Smooth muscle cell (in vitro differentiated cells): Measurements from ENCODE around the gene MYL11. TPM values are rescaled to one million over a fixed set of nuclear protein-coding genes. Genes with fewer than 3 reads are reported as not detected.

ENCODE experiments used
- DNase-seq: peaks from one replicate; lab custom pipeline; 2025; ENCODE audit not compliant: unreplicated experiment; lab: John Stamatoyannopoulos, UW
- H2AFZ ChIP-seq: fragments of 200-600 bp; sonication (generic); 2 replicates; pipeline ENCODE4 v1.6.0; 2016; ENCODE audit warnings: antibody characterized with exemption, low read depth, mild to moderate bottlenecking
- H3F3A ChIP-seq: fragments of 200-600 bp; sonication (generic); 2 replicates; pipeline ENCODE4 v1.6.0; 2017; ENCODE audit warnings: antibody characterized with exemption, low read depth
- H3K27ac ChIP-seq: fragments of 200-600 bp; sonication (generic); 2 replicates; pipeline ENCODE4 v1.5.1; 2016; ENCODE audit warnings: low read depth, mild to moderate bottlenecking
- H3K27me3 ChIP-seq: fragments of 200-600 bp; sonication (generic); 2 replicates; pipeline ENCODE4 v1.6.1; 2016; ENCODE audit warnings: low read depth, mild to moderate bottlenecking
- H3K36me3 ChIP-seq: fragments of 200-600 bp; sonication (generic); 2 replicates; pipeline ENCODE4 v1.5.1; 2016; ENCODE audit warnings: low read depth
- H3K4me1 ChIP-seq: fragments of 200-600 bp; sonication (generic); 2 replicates; pipeline ENCODE4 v1.5.1; 2016; ENCODE audit warnings: low read depth
- H3K4me2 ChIP-seq: fragments of 200-600 bp; sonication (generic); 2 replicates; pipeline ENCODE4 v1.6.0; 2016; ENCODE audit warnings: mild to moderate bottlenecking
- H3K4me3 ChIP-seq: fragments of 200-600 bp; sonication (generic); 2 replicates; pipeline ENCODE4 v1.5.1; 2016; ENCODE audit warnings: mild to moderate bottlenecking
- H3K79me2 ChIP-seq: fragments of 200-600 bp; sonication (generic); 2 replicates; pipeline ENCODE4 v1.6.0; 2016; ENCODE audit warnings: low read depth, mild to moderate bottlenecking
- H3K9ac ChIP-seq: fragments of 200-600 bp; sonication (generic); 2 replicates; pipeline ENCODE4 v1.6.0; 2016; ENCODE audit warnings: low read depth
- H3K9me3 ChIP-seq: fragments of 200-600 bp; sonication (generic); replicated peaks from 2 replicates; pipeline ENCODE4 v1.5.1; 2016; ENCODE audit warnings: low read depth
- H4K20me1 ChIP-seq: fragments of 200-600 bp; sonication (generic); 2 replicates; pipeline ENCODE4 v1.6.0; 2016; ENCODE audit warnings: low read depth
- WGBS: methylation state at CpG from one replicate; pipeline ENCODE4 v1.1.7; 2016; ENCODE audit warnings: low lambda C conversion rate; 5-methylcytosine and 5-hydroxymethylcytosine counted together
- polyA plus RNA-seq: library from polyadenylated mRNA; unstranded; fragments of >200 nt; fragmentation: Nextera tagmentation; extraction: Ambion mirVana; gene quantifications from 2 replicates; pipeline ENCODE4 v1.2.1, GENCODE V29; 2016
- total RNA-seq: library from RNA; depleted of rRNA; stranded (reverse); fragments of >200 nt; gene quantifications from 2 replicates; pipeline ENCODE4 v1.2.3, GENCODE V29; 2014
- TF ChIP-seq, protein P1 (sequence below): fragments of 200-600 bp; sonication (generic); IDR thresholded peaks from 2 replicates; pipeline ENCODE4 v1.5.1; 2017; ENCODE audit warnings: borderline replicate concordance, mild to moderate bottlenecking, antibody characterized with exemption; ENCODE audit not compliant: insufficient read depth, poor library complexity, severe bottlenecking

MYL11 gene
- total and polyA plus RNA-seq, 2 experiments from 2014 or later, result 3.6 TPM; not detected in 1

DNA sequence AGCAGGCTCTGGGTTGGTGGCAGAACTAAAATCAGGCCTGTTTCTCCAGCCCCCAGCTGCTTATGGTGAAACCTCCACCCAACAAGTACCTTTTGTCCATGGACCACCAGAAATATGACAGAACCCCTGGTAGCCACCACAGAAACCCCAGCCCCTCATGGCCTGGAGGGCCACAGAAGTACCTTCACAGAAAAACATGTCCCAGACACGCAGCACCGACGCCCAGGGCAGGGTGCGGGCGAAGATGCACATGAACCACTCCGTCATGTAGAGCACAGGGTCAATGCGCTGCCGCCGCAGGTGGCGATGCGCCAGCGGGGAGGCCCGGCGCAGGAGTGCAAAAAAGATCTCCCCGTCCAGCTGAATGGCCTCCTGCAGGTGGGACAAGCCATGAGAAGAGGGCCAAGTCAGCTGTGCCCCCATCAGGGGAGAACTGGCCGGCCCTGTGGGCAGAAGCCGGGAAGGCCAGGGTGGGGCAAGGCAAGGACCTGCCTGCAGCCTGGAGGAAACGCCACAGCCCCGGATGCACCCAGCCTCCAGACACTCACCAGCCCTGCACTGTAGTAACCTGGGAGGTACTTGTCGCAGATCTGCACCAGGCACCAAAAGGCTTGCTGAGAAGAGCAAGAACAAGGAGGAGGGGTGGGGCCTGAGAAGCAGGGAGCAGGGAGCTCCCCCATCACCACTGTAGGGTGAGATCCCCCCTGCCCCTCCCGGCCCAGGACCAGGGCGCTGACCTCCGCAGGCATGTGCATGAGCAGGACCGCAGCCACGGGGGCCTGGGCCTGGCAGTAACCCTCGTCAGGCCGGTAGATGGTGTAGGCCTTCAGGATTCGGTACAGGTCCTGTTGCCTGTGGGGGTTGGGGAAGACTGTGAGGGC lies 15.4 kb upstream of the MYL11 start:
- H3K27ac ChIP-seq, result no peak overlapping the region

DNA sequence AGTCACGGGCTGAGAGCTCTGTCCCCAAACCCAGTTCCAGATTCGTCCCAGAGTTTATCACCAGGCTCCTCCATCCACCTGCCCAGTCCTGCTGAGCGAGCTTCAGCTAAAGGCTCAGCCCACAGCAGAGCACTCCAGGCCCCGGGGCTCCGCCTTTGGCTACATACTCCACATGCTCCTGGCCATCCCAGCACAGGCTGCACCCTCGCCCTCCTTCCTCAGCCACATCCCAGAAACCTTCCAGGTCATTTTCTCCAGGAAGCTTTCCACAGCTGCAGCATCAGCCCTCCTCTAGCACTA lies 14.8 kb upstream of the MYL11 start:
- 85% methylated on average over 6 of the region's 6 CpGs for WGBS
- no peaks in the 10 kb centered on the region for H3K27me3 ChIP-seq
- no peak overlapping the region for H3K9ac ChIP-seq
- no peak overlapping the region for H3K27ac ChIP-seq
- H4K20me1 ChIP-seq, result peaks cover 5% of the 10 kb centered on the region
- no peaks in the 10 kb centered on the region for H3K9me3 ChIP-seq
- no peak overlapping the region for H3K4me2 ChIP-seq
- H2AFZ ChIP-seq, result no peak overlapping the region
- no peak overlapping the region for H3K4me3 ChIP-seq
- no peak for DNase-seq
- H3F3A ChIP-seq, result no peaks in the 10 kb centered on the region
- H3K36me3 ChIP-seq, result no peaks in the 10 kb centered on the region
- H3K79me2 ChIP-seq, result peaks cover 50% of the 10 kb centered on the region
- TF ChIP-seq, protein P1, sequence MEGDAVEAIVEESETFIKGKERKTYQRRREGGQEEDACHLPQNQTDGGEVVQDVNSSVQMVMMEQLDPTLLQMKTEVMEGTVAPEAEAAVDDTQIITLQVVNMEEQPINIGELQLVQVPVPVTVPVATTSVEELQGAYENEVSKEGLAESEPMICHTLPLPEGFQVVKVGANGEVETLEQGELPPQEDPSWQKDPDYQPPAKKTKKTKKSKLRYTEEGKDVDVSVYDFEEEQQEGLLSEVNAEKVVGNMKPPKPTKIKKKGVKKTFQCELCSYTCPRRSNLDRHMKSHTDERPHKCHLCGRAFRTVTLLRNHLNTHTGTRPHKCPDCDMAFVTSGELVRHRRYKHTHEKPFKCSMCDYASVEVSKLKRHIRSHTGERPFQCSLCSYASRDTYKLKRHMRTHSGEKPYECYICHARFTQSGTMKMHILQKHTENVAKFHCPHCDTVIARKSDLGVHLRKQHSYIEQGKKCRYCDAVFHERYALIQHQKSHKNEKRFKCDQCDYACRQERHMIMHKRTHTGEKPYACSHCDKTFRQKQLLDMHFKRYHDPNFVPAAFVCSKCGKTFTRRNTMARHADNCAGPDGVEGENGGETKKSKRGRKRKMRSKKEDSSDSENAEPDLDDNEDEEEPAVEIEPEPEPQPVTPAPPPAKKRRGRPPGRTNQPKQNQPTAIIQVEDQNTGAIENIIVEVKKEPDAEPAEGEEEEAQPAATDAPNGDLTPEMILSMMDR, result no peak
- H3K4me1 ChIP-seq, result peaks cover 8% of the 10 kb centered on the region

More for the DNA sequence above, 15.4 kb upstream of the MYL11 start:
- Histone ChIP-seq H3K27me3 (no peaks in the 10 kb centered on the region), H3K4me2 (no peak overlapping the region), H2AFZ (no peak overlapping the region), H3K4me3 (no peak overlapping the region), H3K9ac (no peak overlapping the region), H3K79me2 (peaks cover 49% of the 10 kb centered on the region), H4K20me1 (no peaks in the 10 kb centered on the region), H3K4me1 (peaks cover 10% of the 10 kb centered on the region), H3F3A (no peaks in the 10 kb centered on the region), H3K9me3 (no peaks in the 10 kb centered on the region), H3K36me3 (no peaks in the 10 kb centered on the region)
- 94% methylated on average over 28 of the region's 28 CpGs for WGBS
- DNase-seq, result no peak
- TF ChIP-seq, protein P1, result no peak

DNA sequence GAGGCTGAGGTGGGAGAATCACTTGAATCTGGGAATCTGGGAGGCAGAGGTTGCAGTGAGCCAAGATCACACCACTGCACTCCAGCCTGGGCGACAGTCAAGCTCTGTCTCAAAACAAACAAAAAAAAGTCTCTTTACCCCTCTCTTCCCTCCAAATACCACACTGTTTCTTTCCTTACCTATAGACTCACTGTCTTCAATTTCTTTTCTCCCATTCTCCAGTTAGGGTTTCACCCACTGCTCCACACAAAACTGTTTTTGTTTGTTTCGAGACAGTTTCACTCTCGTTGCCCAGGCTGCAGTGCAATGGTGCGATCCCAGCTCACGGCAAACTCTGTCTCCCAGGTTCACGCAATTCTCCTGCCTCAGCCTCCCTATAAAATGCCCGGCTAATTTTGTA lies 13.4 kb upstream of the MYL11 start:
- no peaks in the 10 kb centered on the region for H3F3A ChIP-seq
- H3K79me2 ChIP-seq, result peaks cover 61% of the 10 kb centered on the region
- H3K9ac ChIP-seq, result no peak overlapping the region
- H3K4me3 ChIP-seq, result no peak overlapping the region
- H3K27me3 ChIP-seq, result no peaks in the 10 kb centered on the region
- no peak overlapping the region for H2AFZ ChIP-seq
- no peak for DNase-seq
- H3K27ac ChIP-seq, result no peak overlapping the region
- WGBS, result over 99% methylated on average over 7 of the region's 7 CpGs
- peaks cover 5% of the 10 kb centered on the region for H3K4me1 ChIP-seq
- no peaks in the 10 kb centered on the region for H3K36me3 ChIP-seq
- H3K4me2 ChIP-seq, result no peak overlapping the region
- H4K20me1 ChIP-seq, result peaks cover 18% of the 10 kb centered on the region
- TF ChIP-seq, protein P1, result no peak
- no peaks in the 10 kb centered on the region for H3K9me3 ChIP-seq

DNA sequence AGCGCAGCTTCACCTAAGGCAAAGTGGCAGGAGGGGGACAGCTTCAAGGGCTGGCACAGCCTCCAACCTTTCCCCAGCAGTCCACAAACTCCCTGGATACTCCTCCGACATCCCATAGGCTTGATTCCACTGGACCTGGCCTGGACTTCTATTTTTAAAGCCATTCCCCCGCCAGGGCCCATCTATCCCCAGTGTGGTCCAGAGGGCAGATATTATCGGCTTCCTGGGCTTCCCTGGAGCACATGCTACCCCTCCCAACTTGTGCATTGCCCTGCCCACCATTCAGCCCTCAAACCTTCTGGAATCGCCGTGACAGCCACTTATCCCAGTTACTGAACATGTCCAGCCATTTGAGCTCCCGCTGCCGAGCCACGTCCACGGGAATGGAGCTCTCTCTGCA lies 9.4 kb upstream of the MYL11 start:
- Histone ChIP-seq H3K4me1 (peaks cover 20% of the 10 kb centered on the region), H3K27ac (no peak overlapping the region), H3F3A (peaks cover 4% of the 10 kb centered on the region), H3K9me3 (no peaks in the 10 kb centered on the region), H3K4me2 (no peak overlapping the region), H2AFZ (no peak overlapping the region), H3K9ac (no peak overlapping the region), H4K20me1 (peaks cover 54% of the 10 kb centered on the region), H3K36me3 (no peaks in the 10 kb centered on the region), H3K4me3 (no peak overlapping the region), H3K79me2 (peaks cover 95% of the 10 kb centered on the region), H3K27me3 (no peaks in the 10 kb centered on the region)
- DNase-seq, result no peak
- TF ChIP-seq, protein P1, result no peak
- whole genome bisulfite sequencing, result 100% methylated on average over 10 of the region's 10 CpGs
